ENCODE data around the gene SPOCD1.

The SPOCD1 gene

GRCh38 chr1:31778763-31779488 lies 36.9 kb downstream of the SPOCD1 start:
- no peak for TF ChIP-seq CTCF (IDR thresholded peaks at IDR 0.05; ENCODE audit: insufficient read depth, low read length, poor library complexity, severe bottlenecking)
- Histone ChIP-seq H3K4me3 (replicated peaks; ENCODE audit: low read depth, low read length) (no peak overlapping the region), H3K27me3 (replicated peaks; ENCODE audit: control insufficient read depth, insufficient read depth, low read length) (no peaks in the 10 kb centered on the region; the same call in 1 of the 2 replicates), H3K36me3 (ENCODE audit: control insufficient read depth, insufficient read depth, low read length) (no peaks in the 10 kb centered on the region)
- DNase-seq (ENCODE audit: extremely low read depth, insufficient read length), result no peak

GRCh38 chr1:31776516-31776915 lies 39.3 kb downstream of the SPOCD1 start:
- H3K27me3 ChIP-seq (replicated peaks; ENCODE audit: control insufficient read depth, insufficient read depth, low read length), result no peaks in the 10 kb centered on the region; the same call in none of the 2 replicates
- H3K36me3 ChIP-seq (ENCODE audit: control insufficient read depth, insufficient read depth, low read length), result no peaks in the 10 kb centered on the region
- no peak for DNase-seq (ENCODE audit: extremely low read depth, insufficient read length)
- no peak overlapping the region for H3K4me3 ChIP-seq (replicated peaks; ENCODE audit: low read depth, low read length)
- TF ChIP-seq CTCF (IDR thresholded peaks at IDR 0.05; ENCODE audit: insufficient read depth, low read length, poor library complexity, severe bottlenecking), result no peak

GRCh38 chr1:31776032-31776431 lies 39.8 kb downstream of the SPOCD1 start:
- TF ChIP-seq CTCF (IDR thresholded peaks at IDR 0.05; ENCODE audit: insufficient read depth, low read length, poor library complexity, severe bottlenecking), result no peak
- H3K4me3 ChIP-seq (replicated peaks; ENCODE audit: low read depth, low read length), result no peak overlapping the region
- H3K36me3 ChIP-seq (ENCODE audit: control insufficient read depth, insufficient read depth, low read length), result no peaks in the 10 kb centered on the region
- DNase-seq (ENCODE audit: extremely low read depth, insufficient read length), result no peak
- H3K27me3 ChIP-seq (replicated peaks; ENCODE audit: control insufficient read depth, insufficient read depth, low read length), result no peaks in the 10 kb centered on the region; the same call in none of the 2 replicates

DNA sequence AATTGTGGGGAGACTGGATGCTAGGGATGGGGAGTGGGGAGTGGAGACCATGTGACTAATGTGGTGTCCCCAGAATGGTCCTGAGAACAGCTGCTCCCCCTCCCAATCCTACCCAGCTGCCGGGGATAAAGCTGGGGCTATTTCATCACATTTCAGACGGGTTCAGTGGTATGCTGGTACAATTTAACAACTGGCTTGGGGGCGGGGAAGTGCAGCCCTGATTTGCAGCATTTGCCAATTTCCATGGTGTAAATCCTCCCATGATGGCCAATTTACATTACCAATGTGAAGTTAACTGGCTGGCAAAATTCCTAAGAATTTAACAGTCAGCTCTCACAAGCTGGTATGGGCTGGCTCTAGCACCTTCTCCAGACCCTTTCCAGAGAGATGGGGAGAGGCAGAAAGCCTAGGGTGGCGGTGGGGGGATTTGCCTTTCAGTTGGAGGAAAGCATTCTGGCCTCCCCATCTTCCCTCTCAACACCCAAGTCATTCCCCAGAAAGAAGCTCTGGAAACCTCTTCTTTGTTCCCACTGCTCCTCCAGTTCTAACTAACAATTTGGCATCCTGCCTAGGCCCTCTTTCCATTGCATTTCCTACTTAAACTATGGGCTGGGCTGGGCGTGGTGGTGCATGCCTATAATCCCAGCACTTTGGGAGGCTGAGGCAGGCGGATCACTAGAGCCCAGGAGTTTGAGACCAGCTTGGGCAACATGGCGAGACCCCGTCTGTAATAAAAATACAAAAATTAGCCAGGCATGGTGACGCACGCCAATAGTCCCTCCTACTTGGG lies 40.4 kb downstream of the SPOCD1 start:
- no peak for TF ChIP-seq CTCF (IDR thresholded peaks at IDR 0.05; ENCODE audit: insufficient read depth, low read length, poor library complexity, severe bottlenecking)
- no peak overlapping the region for H3K4me3 ChIP-seq (replicated peaks; ENCODE audit: low read depth, low read length)
- no peak for DNase-seq (ENCODE audit: extremely low read depth, insufficient read length)
- no peaks in the 10 kb centered on the region for H3K36me3 ChIP-seq (ENCODE audit: control insufficient read depth, insufficient read depth, low read length)
- no peaks in the 10 kb centered on the region; the same call in none of the 2 replicates for H3K27me3 ChIP-seq (replicated peaks; ENCODE audit: control insufficient read depth, insufficient read depth, low read length)

GRCh38 chr1:31774495-31774894 lies 41.3 kb downstream of the SPOCD1 start:
- no peak for DNase-seq (ENCODE audit: extremely low read depth, insufficient read length)
- TF ChIP-seq CTCF (IDR thresholded peaks at IDR 0.05; ENCODE audit: insufficient read depth, low read length, poor library complexity, severe bottlenecking), result no peak
- Histone ChIP-seq H3K27me3 (replicated peaks; ENCODE audit: control insufficient read depth, insufficient read depth, low read length) (no peaks in the 10 kb centered on the region; the same call in none of the 2 replicates), H3K4me3 (replicated peaks; ENCODE audit: low read depth, low read length) (no peak overlapping the region), H3K36me3 (ENCODE audit: control insufficient read depth, insufficient read depth, low read length) (no peaks in the 10 kb centered on the region)

Measured in GM06990 (cell line).